ENCODE data around the gene EMC9.
A peak's percentile ranks its signal among the peaks of the same experiment; 100 is the strongest.

Gene EMC9

DNA sequence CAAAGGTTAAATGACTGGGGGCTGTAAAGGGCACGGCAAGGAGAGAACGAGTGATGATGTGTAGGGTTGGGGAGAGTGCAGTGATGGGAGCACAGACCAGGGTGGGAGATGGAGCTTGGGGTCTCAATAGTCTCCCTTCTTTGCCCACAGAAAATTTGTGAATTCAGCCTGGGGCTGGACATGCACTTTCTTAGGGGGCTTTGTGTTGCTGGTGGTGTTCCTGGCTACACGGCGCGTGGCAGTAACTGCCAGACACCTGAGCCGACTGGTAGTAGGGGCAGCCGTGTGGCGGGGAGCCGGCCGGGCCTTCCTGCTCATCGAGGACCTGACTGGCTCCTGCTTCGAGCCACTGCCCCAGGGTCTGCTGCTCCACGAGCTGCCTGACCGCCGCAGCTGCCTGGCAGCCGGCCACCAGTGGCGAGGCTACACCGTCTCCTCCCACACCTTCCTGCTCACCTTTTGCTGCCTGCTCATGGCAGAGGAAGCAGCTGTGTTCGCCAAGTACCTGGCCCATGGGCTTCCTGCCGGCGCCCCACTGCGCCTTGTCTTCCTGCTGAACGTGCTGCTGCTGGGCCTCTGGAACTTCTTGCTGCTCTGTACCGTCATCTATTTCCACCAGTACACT lies 9.2 kb downstream of the EMC9 start:
- DNase-seq (ENCODE audit: low read depth in 2 of 2, low spot score in 1 of 2): no peak

DNA sequence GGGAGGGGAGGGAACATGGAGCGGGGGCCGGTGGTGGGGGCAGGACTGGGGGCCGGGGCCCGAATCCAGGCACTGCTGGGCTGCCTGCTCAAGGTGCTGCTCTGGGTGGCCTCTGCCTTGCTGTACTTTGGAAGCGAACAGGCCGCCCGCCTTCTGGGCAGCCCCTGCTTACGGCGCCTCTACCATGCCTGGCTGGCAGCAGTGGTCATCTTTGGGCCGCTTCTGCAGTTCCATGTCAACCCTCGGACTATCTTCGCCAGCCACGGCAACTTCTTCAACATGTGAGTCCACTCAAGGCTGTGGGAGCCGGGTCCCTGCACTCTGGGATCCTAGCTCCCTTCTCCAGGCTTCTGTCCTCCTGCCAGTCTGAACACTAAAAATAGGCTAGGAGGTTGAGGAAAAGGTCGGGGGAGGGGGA lies 9.8 kb downstream of the EMC9 start:
- no peak for DNase-seq (ENCODE audit: low read depth in 2 of 2, low spot score in 1 of 2)

- no peak for DNase-seq (ENCODE audit: low read depth in 2 of 2, low spot score in 1 of 2)
Observed at GRCh38 chr14:24130717-24131548, 10.5 kb downstream of the EMC9 start.

DNA sequence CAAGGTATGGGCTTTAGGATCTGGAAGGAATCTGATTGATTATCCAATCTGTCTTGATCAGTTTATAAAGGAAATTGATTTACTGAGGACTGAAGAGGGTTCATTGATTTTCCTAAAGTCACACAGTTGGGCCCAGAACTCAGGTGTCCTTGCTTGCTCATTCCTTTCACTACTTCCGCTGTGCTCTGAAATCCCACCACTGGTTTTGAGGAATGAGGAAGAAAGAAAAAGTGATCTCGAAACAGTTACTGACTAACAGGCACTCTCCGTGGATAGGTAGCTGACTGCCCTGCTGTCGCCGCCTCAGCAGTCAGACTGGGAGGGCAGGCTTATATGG lies 11.0 kb downstream of the EMC9 start, which contains the start of gene FITM1:
TSS of gene FITM1 (plus strand) at position 280 of the 337 bp plus-strand sequence. CDS start 905 bp downstream, outside the sequence.
- no peak for DNase-seq (ENCODE audit: low read depth in 2 of 2, low spot score in 1 of 2)

- no peak for DNase-seq (ENCODE audit: low read depth in 2 of 2, low spot score in 1 of 2)
Observed at GRCh38 chr14:24129410-24129998, 11.9 kb downstream of the EMC9 start.

GRCh38 chr14:24127673-24128072 lies 13.7 kb downstream of the EMC9 start:
- DNase-seq (ENCODE audit: low read depth in 2 of 2, low spot score in 1 of 2): no peak

- no peak for DNase-seq (ENCODE audit: low read depth in 2 of 2, low spot score in 1 of 2)
Observed at GRCh38 chr14:24126939-24127338, 14.5 kb downstream of the EMC9 start.

GRCh38 chr14:24123424-24124417 lies 17.7 kb downstream of the EMC9 start:
- DNase-seq (ENCODE audit: low read depth in 2 of 2, low spot score in 1 of 2): no peak

GRCh38 chr14:24122898-24123297 lies 18.5 kb downstream of the EMC9 start:
- DNase-seq (ENCODE audit: low read depth in 2 of 2, low spot score in 1 of 2): no peak

DNA sequence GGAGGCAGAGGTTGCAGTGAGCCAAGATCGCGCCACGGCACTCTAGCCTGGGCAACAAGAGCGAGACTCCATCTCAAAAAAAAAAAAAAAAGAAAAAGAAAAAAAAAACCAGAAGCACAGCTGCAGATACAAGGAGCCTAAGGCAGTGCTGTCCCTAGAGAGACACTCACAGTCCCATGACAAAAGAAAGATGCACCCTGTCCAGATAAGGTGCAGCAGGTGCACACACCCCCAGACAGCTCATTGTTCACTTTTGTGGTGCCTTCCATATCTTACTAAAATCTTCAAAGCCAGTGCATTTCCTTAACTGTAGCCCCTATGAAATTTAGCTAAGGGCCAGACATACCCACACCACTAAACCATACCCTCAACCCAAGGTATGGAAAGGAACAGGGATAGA lies 19.0 kb downstream of the EMC9 start:
- no peak for DNase-seq (ENCODE audit: low read depth in 2 of 2, low spot score in 1 of 2)

- no peak for DNase-seq (ENCODE audit: low read depth in 2 of 2, low spot score in 1 of 2)
Observed at GRCh38 chr14:24121210-24121609, 20.2 kb downstream of the EMC9 start.

DNA sequence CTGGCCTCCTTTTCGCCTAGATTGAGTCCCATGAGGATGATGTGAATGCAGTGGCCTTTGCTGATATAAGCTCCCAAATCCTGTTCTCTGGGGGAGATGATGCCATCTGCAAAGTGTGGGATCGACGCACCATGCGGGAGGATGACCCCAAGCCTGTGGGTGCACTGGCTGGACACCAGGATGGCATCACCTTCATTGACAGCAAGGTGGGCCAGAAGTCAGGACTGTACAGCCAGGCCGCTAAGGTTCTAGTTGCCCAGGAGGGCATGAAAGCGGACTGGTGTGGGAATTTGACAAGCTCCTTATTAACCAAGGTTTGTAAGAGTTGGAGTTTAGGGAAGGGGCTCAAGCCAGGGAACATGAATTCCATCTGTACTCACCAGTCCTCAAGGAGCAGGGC lies 21.7 kb downstream of the EMC9 start:
- no peak for DNase-seq (ENCODE audit: low read depth in 2 of 2, low spot score in 1 of 2)

DNA sequence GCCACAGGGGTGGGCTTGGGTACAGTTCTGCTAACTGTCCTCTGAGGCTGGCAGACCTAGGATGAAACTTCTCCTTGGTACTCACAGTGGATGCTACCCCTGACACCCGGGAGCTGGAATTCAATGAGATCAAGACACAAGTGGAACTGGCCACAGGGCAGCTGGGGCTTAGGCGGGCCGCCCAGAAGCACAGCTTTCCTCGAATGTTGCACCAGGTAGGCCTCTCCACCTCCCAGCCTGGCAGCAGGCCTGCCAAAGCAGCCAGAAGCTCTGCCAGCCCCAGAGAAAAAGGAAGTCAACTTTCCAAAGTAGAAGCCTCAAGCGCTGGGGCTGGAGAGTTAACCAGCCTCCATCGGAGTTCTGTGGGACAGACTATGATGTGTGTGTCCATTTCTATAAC lies 24.2 kb downstream of the EMC9 start:
- no peak for DNase-seq (ENCODE audit: low read depth in 2 of 2, low spot score in 1 of 2)

DNA sequence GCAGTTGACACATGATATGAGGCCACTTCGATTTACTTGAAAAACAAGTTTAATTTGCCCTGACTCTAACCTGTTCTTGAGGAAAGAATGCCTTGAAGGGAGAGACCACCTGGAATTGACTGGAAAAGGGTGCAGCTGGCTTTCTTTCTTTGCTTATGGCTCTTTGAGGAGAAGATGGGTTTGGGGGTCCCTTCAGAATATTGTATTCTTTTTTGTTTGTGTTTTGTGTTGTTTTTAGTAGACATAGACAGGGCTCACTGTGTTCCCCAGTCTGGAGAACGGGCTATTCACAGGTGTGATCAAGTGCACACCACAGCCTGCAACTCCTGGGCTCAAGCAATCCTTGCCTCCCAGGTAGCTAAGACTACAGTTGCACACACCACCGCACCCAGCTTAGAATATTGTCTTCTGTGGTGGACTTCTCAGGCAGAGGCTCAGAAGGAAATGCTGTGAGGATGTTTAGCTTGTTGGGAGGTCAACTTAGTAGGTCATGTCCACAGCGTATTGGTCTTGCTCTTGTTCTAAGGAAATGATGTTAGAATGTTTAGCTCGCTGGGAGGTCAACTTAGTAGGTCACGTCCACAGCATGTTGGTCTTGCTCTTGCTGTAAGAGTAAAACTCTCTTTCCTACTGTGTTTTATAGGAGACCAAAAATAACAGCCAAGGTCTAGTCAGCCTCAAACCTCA lies 25.1 kb downstream of the EMC9 start:
- DNase-seq (ENCODE audit: low read depth in 2 of 2, low spot score in 1 of 2): no peak

DNA sequence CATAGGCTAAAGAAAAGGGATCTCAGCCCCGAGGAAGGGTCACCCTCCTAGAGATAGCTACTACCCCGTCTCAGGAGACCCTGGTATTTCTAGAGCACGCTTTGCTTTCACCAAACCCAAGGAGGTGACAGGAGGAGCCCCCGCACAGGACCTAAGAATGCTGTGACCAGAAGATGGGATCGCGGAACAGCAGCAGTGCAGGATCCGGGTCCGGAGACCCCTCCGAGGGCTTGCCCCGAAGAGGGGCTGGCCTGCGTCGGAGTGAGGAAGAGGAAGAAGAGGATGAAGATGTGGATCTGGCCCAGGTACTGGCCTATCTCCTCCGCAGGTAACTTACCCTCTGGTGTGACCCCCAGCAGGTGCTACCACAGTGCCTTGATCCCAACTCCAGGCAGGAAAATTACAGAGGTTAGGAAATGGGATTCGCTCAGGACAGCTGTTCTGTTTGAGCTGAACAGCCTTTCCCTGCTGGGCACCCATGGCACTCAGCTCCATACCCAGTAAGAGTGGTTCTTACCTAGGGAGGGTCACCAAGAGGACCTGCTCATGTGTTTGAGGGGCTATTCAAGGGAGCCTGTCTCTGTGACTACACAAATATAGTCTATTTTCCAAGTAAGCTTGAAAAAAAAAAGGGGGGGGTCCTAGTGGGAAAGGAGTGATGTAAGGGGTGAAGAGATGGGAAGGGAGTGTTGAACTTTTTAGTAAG lies 25.8 kb downstream of the EMC9 start:
- no peak for DNase-seq (ENCODE audit: low read depth in 2 of 2, low spot score in 1 of 2)

- peak; percentile 94 to 95 for DNase-seq (ENCODE audit: low read depth in 2 of 2, low spot score in 1 of 2)
Observed at GRCh38 chr14:24114532-24115421, 26.6 kb downstream of the EMC9 start, which contains the start of the genes DCAF11 and NRL. TSS of gene DCAF11 (plus strand) at chr14:24114777. CDS start at chr14:24115595, 818 bp downstream. TSS of gene NRL (minus strand) at chr14:24114949. CDS start at chr14:24082848, 32,101 bp downstream.

DNA sequence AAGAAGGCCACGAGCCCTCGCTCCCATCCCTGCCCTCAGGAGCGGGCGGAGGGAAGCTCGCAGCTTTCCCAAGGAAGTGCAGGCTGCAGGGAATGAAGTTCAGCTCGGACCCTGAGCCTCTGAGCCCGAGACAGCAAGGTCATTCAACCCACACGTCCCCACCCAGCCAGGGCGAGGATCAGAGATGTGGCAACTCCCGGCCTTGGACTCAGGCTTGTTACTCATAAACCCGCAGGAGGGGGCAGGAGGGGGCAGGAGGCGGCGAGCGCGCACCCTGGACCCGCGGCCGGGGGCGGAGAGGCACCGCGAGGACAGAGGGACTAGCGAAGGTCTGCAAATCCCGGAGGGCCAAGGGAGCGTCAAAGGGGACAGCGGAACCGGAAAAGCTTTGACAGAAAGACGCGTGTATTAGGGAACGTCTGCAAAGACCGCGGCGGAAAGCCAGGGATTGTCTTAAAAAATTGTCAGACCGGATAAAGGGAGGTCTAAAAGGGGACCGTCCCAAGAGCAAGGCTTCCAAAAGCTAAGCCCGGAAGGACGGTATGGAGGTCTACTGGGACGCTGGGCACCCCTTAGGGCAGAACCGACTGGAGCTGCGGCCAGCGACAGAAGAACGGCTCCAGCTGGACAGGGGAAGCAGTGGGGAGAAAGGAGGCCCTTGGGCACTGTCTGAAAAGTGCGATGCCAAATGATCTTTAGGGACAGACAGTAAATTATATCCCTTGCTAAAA lies 27.4 kb downstream of the EMC9 start:
- DNase-seq (ENCODE audit: low read depth in 2 of 2, low spot score in 1 of 2): peak; percentile 51 to 54

DNA sequence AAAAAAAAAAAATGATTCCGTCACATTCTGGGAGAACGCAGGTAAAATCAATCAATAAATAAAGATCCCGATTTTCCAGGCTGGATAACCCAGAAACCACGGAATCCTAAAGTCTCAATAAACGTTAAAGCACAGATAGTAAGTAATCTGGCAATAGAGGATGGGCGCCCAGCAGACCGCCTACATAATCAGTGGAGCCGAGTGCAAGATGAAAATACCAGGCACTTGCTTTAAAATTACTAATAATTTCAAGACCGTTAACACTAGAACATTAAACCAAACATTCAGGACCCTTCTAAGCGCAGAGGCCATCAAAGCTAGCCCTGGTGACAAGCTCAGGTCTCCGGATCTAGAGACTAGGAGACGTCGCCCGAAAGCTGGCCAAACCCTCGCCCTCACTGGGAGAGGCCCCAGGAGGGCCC lies 28.0 kb downstream of the EMC9 start:
- no peak for DNase-seq (ENCODE audit: low read depth in 2 of 2, low spot score in 1 of 2)
